Measurements from ENCODE around the gene FOLR2.

DNA sequence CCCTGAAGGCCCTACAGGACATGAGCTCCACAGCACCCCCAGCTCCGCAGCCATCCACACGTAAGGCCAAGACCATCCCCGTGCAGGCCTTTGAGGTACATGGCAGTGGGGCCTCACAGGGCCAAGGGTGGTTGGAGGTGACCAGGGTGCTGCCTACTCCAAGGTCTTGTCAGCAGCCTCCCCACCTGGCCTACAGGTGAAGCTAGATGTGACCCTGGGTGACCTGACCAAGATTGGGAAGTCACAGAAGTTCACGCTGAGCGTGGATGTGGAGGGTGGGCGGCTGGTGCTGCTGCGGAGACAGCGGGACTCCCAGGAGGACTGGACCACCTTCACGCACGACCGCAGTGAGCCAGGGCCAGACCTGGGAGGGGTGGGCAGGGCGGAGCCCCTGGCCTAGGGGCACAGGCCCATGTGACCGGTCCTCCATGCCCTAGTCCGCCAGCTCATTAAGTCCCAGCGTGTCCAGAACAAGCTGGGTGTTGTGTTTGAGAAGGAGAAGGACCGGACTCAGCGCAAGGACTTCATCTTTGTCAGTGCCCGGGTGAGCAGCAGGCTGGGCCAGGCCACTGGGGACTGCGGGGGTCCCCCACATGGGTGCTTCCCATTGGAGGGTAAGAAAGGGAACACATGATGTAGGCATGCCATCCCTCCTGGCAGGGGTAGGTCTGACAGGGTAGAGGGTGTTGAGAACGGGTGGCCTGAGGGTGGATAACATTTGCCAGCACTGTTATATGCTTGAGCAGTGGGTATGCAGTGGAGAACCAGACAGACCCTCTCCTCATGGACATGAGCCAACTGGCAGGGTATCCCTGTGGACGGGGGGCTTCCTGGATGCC is 13.6 kb downstream of the FOLR2 start:
- TF ChIP-seq, protein P1, sequence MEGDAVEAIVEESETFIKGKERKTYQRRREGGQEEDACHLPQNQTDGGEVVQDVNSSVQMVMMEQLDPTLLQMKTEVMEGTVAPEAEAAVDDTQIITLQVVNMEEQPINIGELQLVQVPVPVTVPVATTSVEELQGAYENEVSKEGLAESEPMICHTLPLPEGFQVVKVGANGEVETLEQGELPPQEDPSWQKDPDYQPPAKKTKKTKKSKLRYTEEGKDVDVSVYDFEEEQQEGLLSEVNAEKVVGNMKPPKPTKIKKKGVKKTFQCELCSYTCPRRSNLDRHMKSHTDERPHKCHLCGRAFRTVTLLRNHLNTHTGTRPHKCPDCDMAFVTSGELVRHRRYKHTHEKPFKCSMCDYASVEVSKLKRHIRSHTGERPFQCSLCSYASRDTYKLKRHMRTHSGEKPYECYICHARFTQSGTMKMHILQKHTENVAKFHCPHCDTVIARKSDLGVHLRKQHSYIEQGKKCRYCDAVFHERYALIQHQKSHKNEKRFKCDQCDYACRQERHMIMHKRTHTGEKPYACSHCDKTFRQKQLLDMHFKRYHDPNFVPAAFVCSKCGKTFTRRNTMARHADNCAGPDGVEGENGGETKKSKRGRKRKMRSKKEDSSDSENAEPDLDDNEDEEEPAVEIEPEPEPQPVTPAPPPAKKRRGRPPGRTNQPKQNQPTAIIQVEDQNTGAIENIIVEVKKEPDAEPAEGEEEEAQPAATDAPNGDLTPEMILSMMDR (IDR thresholded peaks at IDR 0.05) = no peak
- TF ChIP-seq TEAD4 (IDR thresholded peaks at IDR 0.05; ENCODE audit: borderline replicate concordance, insufficient read depth) = no peak
- TF ChIP-seq ELF1 (IDR thresholded peaks at IDR 0.05) = no peak
- TF ChIP-seq, protein P2, sequence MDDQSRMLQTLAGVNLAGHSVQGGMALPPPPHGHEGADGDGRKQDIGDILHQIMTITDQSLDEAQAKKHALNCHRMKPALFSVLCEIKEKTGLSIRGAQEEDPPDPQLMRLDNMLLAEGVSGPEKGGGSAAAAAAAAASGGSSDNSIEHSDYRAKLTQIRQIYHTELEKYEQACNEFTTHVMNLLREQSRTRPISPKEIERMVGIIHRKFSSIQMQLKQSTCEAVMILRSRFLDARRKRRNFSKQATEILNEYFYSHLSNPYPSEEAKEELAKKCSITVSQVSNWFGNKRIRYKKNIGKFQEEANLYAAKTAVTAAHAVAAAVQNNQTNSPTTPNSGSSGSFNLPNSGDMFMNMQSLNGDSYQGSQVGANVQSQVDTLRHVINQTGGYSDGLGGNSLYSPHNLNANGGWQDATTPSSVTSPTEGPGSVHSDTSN (IDR thresholded peaks at IDR 0.05) = no peak
- TF ChIP-seq, protein P3, sequence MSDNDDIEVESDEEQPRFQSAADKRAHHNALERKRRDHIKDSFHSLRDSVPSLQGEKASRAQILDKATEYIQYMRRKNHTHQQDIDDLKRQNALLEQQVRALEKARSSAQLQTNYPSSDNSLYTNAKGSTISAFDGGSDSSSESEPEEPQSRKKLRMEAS (IDR thresholded peaks at IDR 0.05; ENCODE audit: low read depth) = no peak
- TF ChIP-seq, protein P4, sequence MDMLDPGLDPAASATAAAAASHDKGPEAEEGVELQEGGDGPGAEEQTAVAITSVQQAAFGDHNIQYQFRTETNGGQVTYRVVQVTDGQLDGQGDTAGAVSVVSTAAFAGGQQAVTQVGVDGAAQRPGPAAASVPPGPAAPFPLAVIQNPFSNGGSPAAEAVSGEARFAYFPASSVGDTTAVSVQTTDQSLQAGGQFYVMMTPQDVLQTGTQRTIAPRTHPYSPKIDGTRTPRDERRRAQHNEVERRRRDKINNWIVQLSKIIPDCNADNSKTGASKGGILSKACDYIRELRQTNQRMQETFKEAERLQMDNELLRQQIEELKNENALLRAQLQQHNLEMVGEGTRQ (IDR thresholded peaks at IDR 0.05; ENCODE audit: borderline replicate concordance, low read depth, low read length) = no peak
- TF ChIP-seq RCOR1 (IDR thresholded peaks at IDR 0.05; ENCODE audit: low read length) = no peak
- no peak for TF ChIP-seq EZH2phosphoT487 (IDR thresholded peaks at IDR 0.05; ENCODE audit: borderline replicate concordance, low read depth)
- TF ChIP-seq, protein P5, sequence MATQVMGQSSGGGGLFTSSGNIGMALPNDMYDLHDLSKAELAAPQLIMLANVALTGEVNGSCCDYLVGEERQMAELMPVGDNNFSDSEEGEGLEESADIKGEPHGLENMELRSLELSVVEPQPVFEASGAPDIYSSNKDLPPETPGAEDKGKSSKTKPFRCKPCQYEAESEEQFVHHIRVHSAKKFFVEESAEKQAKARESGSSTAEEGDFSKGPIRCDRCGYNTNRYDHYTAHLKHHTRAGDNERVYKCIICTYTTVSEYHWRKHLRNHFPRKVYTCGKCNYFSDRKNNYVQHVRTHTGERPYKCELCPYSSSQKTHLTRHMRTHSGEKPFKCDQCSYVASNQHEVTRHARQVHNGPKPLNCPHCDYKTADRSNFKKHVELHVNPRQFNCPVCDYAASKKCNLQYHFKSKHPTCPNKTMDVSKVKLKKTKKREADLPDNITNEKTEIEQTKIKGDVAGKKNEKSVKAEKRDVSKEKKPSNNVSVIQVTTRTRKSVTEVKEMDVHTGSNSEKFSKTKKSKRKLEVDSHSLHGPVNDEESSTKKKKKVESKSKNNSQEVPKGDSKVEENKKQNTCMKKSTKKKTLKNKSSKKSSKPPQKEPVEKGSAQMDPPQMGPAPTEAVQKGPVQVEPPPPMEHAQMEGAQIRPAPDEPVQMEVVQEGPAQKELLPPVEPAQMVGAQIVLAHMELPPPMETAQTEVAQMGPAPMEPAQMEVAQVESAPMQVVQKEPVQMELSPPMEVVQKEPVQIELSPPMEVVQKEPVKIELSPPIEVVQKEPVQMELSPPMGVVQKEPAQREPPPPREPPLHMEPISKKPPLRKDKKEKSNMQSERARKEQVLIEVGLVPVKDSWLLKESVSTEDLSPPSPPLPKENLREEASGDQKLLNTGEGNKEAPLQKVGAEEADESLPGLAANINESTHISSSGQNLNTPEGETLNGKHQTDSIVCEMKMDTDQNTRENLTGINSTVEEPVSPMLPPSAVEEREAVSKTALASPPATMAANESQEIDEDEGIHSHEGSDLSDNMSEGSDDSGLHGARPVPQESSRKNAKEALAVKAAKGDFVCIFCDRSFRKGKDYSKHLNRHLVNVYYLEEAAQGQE (IDR thresholded peaks at IDR 0.05; ENCODE audit: low read depth, low read length) = no peak
- no peak for TF ChIP-seq NFIC (IDR thresholded peaks at IDR 0.05; ENCODE audit: borderline replicate concordance)

Data from SK-N-SH (cell line).